Immature natural killer cell (primary cell): Measurements from ENCODE around the gene HIGD2A. TPM values are rescaled to one million over a fixed set of nuclear protein-coding genes. Genes with fewer than 3 reads are reported as not detected.

ENCODE experiments used
- DNase-seq, 3 donors: peaks; one replicate each; pipeline ENCODE4 v3.0.0; 2022; ENCODE audit warnings: mixed read lengths in 1 of 3
- H3K27ac Mint-ChIP-seq, 6 donors: one replicate each; pipeline ENCODE4 v1.8.0; 2020; ENCODE audit warnings: mixed read lengths in 6 of 6, mild to moderate bottlenecking in 5 of 6, inconsistent platforms in 4 of 6, moderate library complexity in 3 of 6
- H3K27me3 Mint-ChIP-seq, 3 donors: one replicate each; pipeline ENCODE4 v1.8.0; 2020 to 2021; ENCODE audit warnings: low read depth in 3 of 3, mild to moderate bottlenecking in 3 of 3, mixed read lengths in 3 of 3, moderate library complexity in 3 of 3, inconsistent platforms in 1 of 3
- H3K36me3 Mint-ChIP-seq, 3 donors: one replicate each; pipeline ENCODE4 v1.8.0; 2020; ENCODE audit warnings: mixed read lengths in 3 of 3, inconsistent platforms in 2 of 3, mild to moderate bottlenecking in 2 of 3
- H3K4me1 Mint-ChIP-seq, 2 donors: one replicate each; pipeline ENCODE4 v1.8.0; 2020; ENCODE audit warnings: inconsistent platforms in 2 of 2, mild to moderate bottlenecking in 2 of 2, mixed read lengths in 2 of 2, moderate library complexity in 1 of 2
- H3K4me3 Mint-ChIP-seq, 5 donors: one replicate each; pipeline ENCODE4 v1.8.0; 2020; ENCODE audit warnings: mild to moderate bottlenecking in 5 of 5, mixed read lengths in 5 of 5, inconsistent platforms in 3 of 5, moderate library complexity in 3 of 5
- H3K9me3 Mint-ChIP-seq, 6 donors: one replicate each; pipeline ENCODE4 v1.8.0; 2020; ENCODE audit warnings: mild to moderate bottlenecking in 6 of 6, mixed read lengths in 6 of 6, inconsistent platforms in 4 of 6, moderate library complexity in 3 of 6
- polyA plus RNA-seq, 3 donors: library from polyadenylated mRNA; unstranded; fragments of 300-500 nt; fragmentation: Illumina TruSeq; gene quantifications; one replicate each; pipeline ENCODE4 v1.2.3, GENCODE V29; 2021

Gene HIGD2A
- polyA plus RNA-seq, 3 donors from 2014 or later, result 186 to 218 (median 207) TPM

- Mint-ChIP-seq H3K27ac (no peak overlapping the region), H3K27me3 (peaks cover 2 to 12% (median 6%) of the 10 kb centered on the region in 3 donors), H3K36me3 (no peaks in the 10 kb centered on the region)
Measured at GRCh38 chr5:176424181-176424580, 35.6 kb downstream of the HIGD2A start.

GRCh38 chr5:176425138-176425537 lies 36.6 kb downstream of the HIGD2A start:
- no peak overlapping the region for H3K4me3 Mint-ChIP-seq
- no peaks in the 10 kb centered on the region for H3K36me3 Mint-ChIP-seq
- peaks cover 2 to 7% (median 6%) of the 10 kb centered on the region in 3 donors for H3K27me3 Mint-ChIP-seq
- peaks cover under 1 to 2% of the 10 kb centered on the region in 2 donors for H3K4me1 Mint-ChIP-seq
- no peak overlapping the region for H3K27ac Mint-ChIP-seq
- no peaks in the 10 kb centered on the region for H3K9me3 Mint-ChIP-seq
- DNase-seq, result no peak

More at GRCh38 chr5:176424181-176424580, 35.6 kb downstream of the HIGD2A start:
- Mint-ChIP-seq H3K9me3 (no peaks in the 10 kb centered on the region), H3K4me1 (no peaks in the 10 kb centered on the region), H3K4me3 (no peak overlapping the region)
- DNase-seq, result no peak

GRCh38 chr5:176425791-176426190 lies 37.2 kb downstream of the HIGD2A start:
- peaks cover 6 to 8% of the 10 kb centered on the region in 2 donors for H3K4me1 Mint-ChIP-seq
- no peak overlapping the region for H3K4me3 Mint-ChIP-seq
- no peaks in the 10 kb centered on the region for H3K9me3 Mint-ChIP-seq
- H3K36me3 Mint-ChIP-seq, result no peaks in the 10 kb centered on the region
- H3K27ac Mint-ChIP-seq, result no peak overlapping the region
- DNase-seq, result no peak
- peaks cover 3 to 6% (median 4%) of the 10 kb centered on the region in 3 donors for H3K27me3 Mint-ChIP-seq

GRCh38 chr5:176426876-176427275 lies 38.3 kb downstream of the HIGD2A start:
- H3K36me3 Mint-ChIP-seq, result no peaks in the 10 kb centered on the region
- no peaks in the 10 kb centered on the region for H3K9me3 Mint-ChIP-seq
- H3K4me1 Mint-ChIP-seq, result peaks cover 6 to 9% of the 10 kb centered on the region in 2 donors
- no peak overlapping the region for H3K27ac Mint-ChIP-seq
- DNase-seq, result no peak
- H3K4me3 Mint-ChIP-seq, result no peak overlapping the region
- H3K27me3 Mint-ChIP-seq, result peaks cover 0 to 4% (median 3%) of the 10 kb centered on the region in 3 donors

- H3K4me1 Mint-ChIP-seq, result peaks cover 6 to 9% of the 10 kb centered on the region in 2 donors
- no peak overlapping the region for H3K4me3 Mint-ChIP-seq
- peaks cover 0 to 10% (median 1%) of the 10 kb centered on the region in 3 donors for H3K27me3 Mint-ChIP-seq
- no peak for DNase-seq
- no peaks in the 10 kb centered on the region for H3K36me3 Mint-ChIP-seq
- H3K27ac Mint-ChIP-seq, result no peak overlapping the region
- no peaks in the 10 kb centered on the region for H3K9me3 Mint-ChIP-seq
Measured at GRCh38 chr5:176427971-176428370, 39.4 kb downstream of the HIGD2A start.

- Mint-ChIP-seq H3K9me3 (no peaks in the 10 kb centered on the region), H3K36me3 (no peaks in the 10 kb centered on the region), H3K27ac (no peak overlapping the region), H3K27me3 (peaks cover 0 to 6% (median 1%) of the 10 kb centered on the region in 3 donors), H3K4me1 (peaks cover 6 to 9% of the 10 kb centered on the region in 2 donors), H3K4me3 (no peak overlapping the region)
- DNase-seq, result no peak
Measured at GRCh38 chr5:176429972-176430371, 41.4 kb downstream of the HIGD2A start.

GRCh38 chr5:176432707-176433106 lies 44.2 kb downstream of the HIGD2A start:
- DNase-seq, result no peak
- Mint-ChIP-seq H3K36me3 (no peaks in the 10 kb centered on the region), H3K9me3 (no peaks in the 10 kb centered on the region), H3K4me3 (no peak overlapping the region), H3K4me1 (peaks cover 17 to 22% of the 10 kb centered on the region in 2 donors), H3K27me3 (peaks cover 1 to 10% (median 10%) of the 10 kb centered on the region in 3 donors), H3K27ac (no peak overlapping the region)

- no peak for DNase-seq
- no peaks in the 10 kb centered on the region for H3K9me3 Mint-ChIP-seq
- H3K27me3 Mint-ChIP-seq, result peaks cover 3 to 16% (median 10%) of the 10 kb centered on the region in 3 donors
- peak overlapping the region; percentile 34 to 70 (median 40) for H3K4me3 Mint-ChIP-seq
- peaks cover 10 to 12% of the 10 kb centered on the region in 2 donors for H3K4me1 Mint-ChIP-seq
- peak overlapping the region in 3 of 6 donors; percentile 5 to 50 (median 9) for H3K27ac Mint-ChIP-seq
- no peaks in the 10 kb centered on the region for H3K36me3 Mint-ChIP-seq
Measured at GRCh38 chr5:176436656-176437055, 48.1 kb downstream of the HIGD2A start.

- no peak overlapping the region for H3K27ac Mint-ChIP-seq
- H3K36me3 Mint-ChIP-seq, result no peaks in the 10 kb centered on the region
- H3K9me3 Mint-ChIP-seq, result no peaks in the 10 kb centered on the region
- peaks cover 3 to 16% (median 3%) of the 10 kb centered on the region in 3 donors for H3K27me3 Mint-ChIP-seq
- peaks cover 10 to 12% of the 10 kb centered on the region in 2 donors for H3K4me1 Mint-ChIP-seq
- DNase-seq, result no peak
- no peak overlapping the region for H3K4me3 Mint-ChIP-seq
Measured at GRCh38 chr5:176438959-176439757, 50.6 kb downstream of the HIGD2A start.

Other genes with a start within 250 kb of the HIGD2A start
- 10 to 100 TPM in 1 of 3 donors, 1 to 10 TPM in 2; 2.4 to 13.1 (median 8.7) TPM for gene SIMC1, start 150.3 kb upstream of the HIGD2A start, polyA plus RNA-seq
- gene KIAA1191, start 27.0 kb upstream of the HIGD2A start, polyA plus RNA-seq, result 10 to 100 TPM; 43.8 to 56.0 (median 50.9) TPM
- gene ARL10, start 23.3 kb upstream of the HIGD2A start, polyA plus RNA-seq, result under 1 TPM; 0.02 to 0.76 (median 0.45) TPM
- 10 to 100 TPM in 2 of 3 donors, 1 to 10 TPM in 1; 5.7 to 34.7 (median 16.6) TPM for gene NOP16, start 153 bp upstream of the HIGD2A start, polyA plus RNA-seq
- gene CLTB, start 27.8 kb downstream of the HIGD2A start, polyA plus RNA-seq, result 100 to 1,000 TPM in 2 of 3 donors, 10 to 100 TPM in 1; 67.5 to 115 (median 113) TPM
- gene FAF2, start 59.6 kb downstream of the HIGD2A start, polyA plus RNA-seq, result 10 to 100 TPM in 2 of 3 donors, 1 to 10 TPM in 1; 9.0 to 17.6 (median 17.0) TPM
- 1 to 10 TPM; 1.2 to 9.8 (median 2.0) TPM for gene RNF44, start 148.7 kb downstream of the HIGD2A start, polyA plus RNA-seq
- not detected for gene CDHR2, start 160.6 kb downstream of the HIGD2A start, polyA plus RNA-seq
- gene GPRIN1, start 221.4 kb downstream of the HIGD2A start, polyA plus RNA-seq, result under 1 TPM; 0.34 to 0.63 (median 0.46) TPM
- under 1 TPM in 1 of 3 donors, not detected in 2; 0.26 TPM for gene SNCB, start 241.8 kb downstream of the HIGD2A start, polyA plus RNA-seq
- not detected for gene EIF4E1B, start 241.9 kb downstream of the HIGD2A start, polyA plus RNA-seq